Measurements from ENCODE around the gene SLITRK3. TPM values are rescaled to one million over a fixed set of nuclear protein-coding genes. Genes with fewer than 3 reads are reported as not detected.

SLITRK3 gene
- total RNA-seq, 1 experiment from 2014 or later: not detected

GRCh38 chr3:165194511-165195240 lies 1.5 kb downstream of the SLITRK3 start:
- no peaks in the 10 kb centered on the region for H3K27me3 ChIP-seq (ENCODE audit: insufficient read depth, low read length)
- ATAC-seq (no peak), DNase-seq (ENCODE audit: low read depth, low spot score) (no peak)
- H3K4me3 ChIP-seq (replicated peaks in 1 of 2; ENCODE audit: low read depth in 1 of 2, low read length in 2 of 2): no peak overlapping the region
- CTCF ChIA-PET: interaction anchor here (1.3 kb wide), 1 partner anchor 12 kb away, joined by 3 read pairs; no protein-coding TSS in a partner anchor
- no peak overlapping the region for H3K27ac ChIP-seq (ENCODE audit: low read depth, low read length)
- H3K36me3 ChIP-seq (ENCODE audit: control insufficient read depth in 1 of 2, insufficient read depth in 2 of 2, low read length in 2 of 2): no peaks in the 10 kb centered on the region
- no peaks in the 10 kb centered on the region for H3K79me2 ChIP-seq (ENCODE audit: insufficient read depth, low read length)
- RAD21 ChIA-PET (ENCODE audit: low non-redundant PET in 1 of 2, low total read pairs in 2 of 2, uncharacterized antibody in 2 of 2, unreplicated experiment in 2 of 2): no interaction called here
- H3K9me2 ChIP-seq (ENCODE audit: insufficient read depth): no peaks in the 10 kb centered on the region
- no peak overlapping the region for H2AFZ ChIP-seq (ENCODE audit: low read depth, low read length, poor library complexity, severe bottlenecking)
- no peaks in the 10 kb centered on the region for H4K20me1 ChIP-seq (ENCODE audit: insufficient read depth)
- no peak overlapping the region for H3K9ac ChIP-seq (ENCODE audit: low read length)
- intact Hi-C loops (cut with micrococcal nuclease): no loop called here
- POLR2A ChIA-PET: no interaction called here
- H3K4me2 ChIP-seq (ENCODE audit: low read length): no peak overlapping the region
- BruUV-seq (replicated peaks): no TSS peak
- TF ChIP-seq POLR2AphosphoS5 (IDR thresholded peaks at IDR 0.05; ENCODE audit: low read depth, low read length) (no peak), CBX3 (IDR thresholded peaks at IDR 0.05; ENCODE audit: low read depth) (no peak), EZH2phosphoT487 (IDR thresholded peaks at IDR 0.05; ENCODE audit: borderline replicate concordance) (no peak), YY1 (IDR thresholded peaks at IDR 0.05; ENCODE audit: extremely low read depth, insufficient replicate concordance, low read depth, low read length) (no peak), POLR2A (IDR thresholded peaks at IDR 0.05; ENCODE audit: borderline replicate concordance, extremely low read depth, insufficient read depth, insufficient read length) (no peak), ELF1 (IDR thresholded peaks at IDR 0.05; ENCODE audit: borderline replicate concordance, low read depth) (no peak), ZNF274 (IDR thresholded peaks at IDR 0.05; ENCODE audit: low read depth, low read length) (no peak), SIN3A (IDR thresholded peaks at IDR 0.05; ENCODE audit: low read depth) (no peak), ZFX (IDR thresholded peaks at IDR 0.05) (no peak), TCF7L2 (IDR thresholded peaks at IDR 0.05; ENCODE audit: borderline replicate concordance, extremely low read depth, insufficient read depth, insufficient read length) (no peak)
- TF ChIP-seq, protein P1, sequence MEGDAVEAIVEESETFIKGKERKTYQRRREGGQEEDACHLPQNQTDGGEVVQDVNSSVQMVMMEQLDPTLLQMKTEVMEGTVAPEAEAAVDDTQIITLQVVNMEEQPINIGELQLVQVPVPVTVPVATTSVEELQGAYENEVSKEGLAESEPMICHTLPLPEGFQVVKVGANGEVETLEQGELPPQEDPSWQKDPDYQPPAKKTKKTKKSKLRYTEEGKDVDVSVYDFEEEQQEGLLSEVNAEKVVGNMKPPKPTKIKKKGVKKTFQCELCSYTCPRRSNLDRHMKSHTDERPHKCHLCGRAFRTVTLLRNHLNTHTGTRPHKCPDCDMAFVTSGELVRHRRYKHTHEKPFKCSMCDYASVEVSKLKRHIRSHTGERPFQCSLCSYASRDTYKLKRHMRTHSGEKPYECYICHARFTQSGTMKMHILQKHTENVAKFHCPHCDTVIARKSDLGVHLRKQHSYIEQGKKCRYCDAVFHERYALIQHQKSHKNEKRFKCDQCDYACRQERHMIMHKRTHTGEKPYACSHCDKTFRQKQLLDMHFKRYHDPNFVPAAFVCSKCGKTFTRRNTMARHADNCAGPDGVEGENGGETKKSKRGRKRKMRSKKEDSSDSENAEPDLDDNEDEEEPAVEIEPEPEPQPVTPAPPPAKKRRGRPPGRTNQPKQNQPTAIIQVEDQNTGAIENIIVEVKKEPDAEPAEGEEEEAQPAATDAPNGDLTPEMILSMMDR (IDR thresholded peaks at IDR 0.05 in 2 of 3, conservative IDR thresholded peaks at IDR 0.05 in 1 of 3; ENCODE audit: borderline replicate concordance in 1 of 3, insufficient read depth in 1 of 3, low read depth in 2 of 3, low read length in 2 of 3): no peak
- H3K4me1 ChIP-seq (ENCODE audit: control insufficient read depth in 1 of 2, insufficient read depth in 2 of 2, low read length in 2 of 2): no peaks in the 10 kb centered on the region
- no peaks in the 10 kb centered on the region for H3K9me3 ChIP-seq (ENCODE audit: control insufficient read depth in 1 of 2, insufficient read depth in 1 of 2, low read depth in 1 of 2, low read length in 2 of 2)
